CD1c-positive myeloid dendritic cell (primary cell): ENCODE data around the gene SPCS1.

Experiments used
- DNase-seq: peaks from one replicate; pipeline ENCODE4 v3.0.0-alpha.2; 2016; ENCODE audit errors: extremely low spot score

SPCS1 gene

GRCh38 chr3:52730681-52731080 is 24.8 kb downstream of the SPCS1 start:
- no peak for DNase-seq

- DNase-seq, result no peak
These were observed 25.7 kb downstream of the SPCS1 start for GRCh38 chr3:52731590-52731989.

DNA sequence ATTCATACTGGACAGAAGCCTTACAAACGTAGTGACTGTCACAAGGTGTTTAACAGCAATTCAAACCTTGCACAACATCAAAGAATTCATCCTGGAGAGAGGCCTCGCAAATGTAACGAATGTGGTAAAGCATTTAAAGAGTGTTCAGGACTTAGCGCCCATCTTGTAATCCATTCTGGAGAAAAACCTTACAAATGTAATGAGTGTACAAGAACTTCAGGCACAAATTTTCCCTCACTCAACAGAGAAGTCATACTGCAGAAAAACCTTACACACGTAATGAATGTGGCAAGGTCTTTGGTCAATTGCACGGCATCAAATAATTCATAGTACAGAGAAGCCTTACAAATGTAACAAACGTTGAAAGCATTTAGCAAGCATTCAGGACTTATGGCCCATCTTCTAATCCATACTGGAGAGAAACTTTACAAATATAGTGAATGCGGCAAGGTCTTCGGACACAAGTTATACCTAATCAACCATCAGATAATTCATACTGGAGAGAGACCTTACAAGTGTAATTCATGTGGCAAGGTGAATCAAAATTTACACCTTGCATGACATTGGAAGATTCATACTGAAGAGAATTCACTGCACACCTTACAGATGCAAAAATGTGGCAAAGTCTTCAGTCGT is 27.5 kb downstream of the SPCS1 start:
- DNase-seq, result no peak

DNA sequence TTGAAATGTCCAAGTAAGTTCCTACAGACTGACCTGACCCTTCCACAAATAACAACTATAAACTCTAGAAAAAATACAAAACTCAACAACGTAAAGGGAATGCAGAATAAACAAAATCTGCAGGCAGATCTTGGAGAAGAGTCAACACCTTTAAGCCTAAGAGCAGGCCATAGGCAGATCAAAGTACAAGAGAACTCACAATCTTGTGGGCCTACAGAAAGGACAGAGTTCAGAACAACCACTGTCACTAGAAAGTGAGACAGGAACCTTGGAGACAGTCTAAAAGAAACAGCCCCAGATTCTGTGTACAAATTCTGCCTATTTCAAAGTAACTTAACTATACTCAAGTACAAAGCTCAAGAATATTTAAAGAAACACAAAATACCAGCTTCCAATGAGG is 33.8 kb downstream of the SPCS1 start:
- no peak for DNase-seq

GRCh38 chr3:52742418-52743041 is 36.6 kb downstream of the SPCS1 start:
- DNase-seq, result peak; percentile 56

DNA sequence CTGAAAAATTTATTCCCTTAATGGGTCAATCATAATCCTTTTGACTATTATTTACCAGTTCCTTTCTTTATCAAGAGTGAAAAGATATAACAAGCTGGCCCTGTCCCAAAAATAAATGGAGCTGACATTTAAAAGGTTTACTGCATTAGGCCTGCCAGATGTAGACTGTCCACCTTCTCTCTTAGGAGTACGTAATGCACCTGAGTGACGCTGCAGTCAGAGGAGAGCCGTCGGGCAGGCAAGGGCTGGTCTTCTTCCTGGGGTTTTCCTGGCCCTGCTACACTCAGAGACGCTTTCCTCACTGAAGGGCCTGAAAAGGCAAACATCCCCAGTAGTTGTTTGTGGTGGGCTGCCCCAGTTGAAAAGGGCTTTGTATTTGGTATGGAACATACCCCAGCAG is 37.2 kb downstream of the SPCS1 start:
- no peak for DNase-seq

DNA sequence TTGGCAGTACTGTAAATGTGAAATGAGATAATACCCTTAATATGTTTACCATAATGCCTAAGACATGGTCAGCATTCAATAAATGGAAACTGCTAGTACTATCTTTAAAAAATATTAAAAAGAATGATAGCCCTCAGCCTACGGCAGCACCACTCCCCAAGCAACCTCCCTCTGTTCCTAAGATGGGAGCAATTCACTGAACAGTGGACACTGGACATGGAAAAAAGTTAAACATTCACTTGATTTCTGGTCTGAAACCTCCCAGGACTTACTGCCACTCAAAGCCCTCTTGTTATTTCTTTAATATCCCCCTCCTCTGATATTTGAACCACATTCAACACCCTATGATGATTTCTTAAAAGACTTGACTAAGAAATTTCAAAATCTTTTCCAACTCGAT is 37.8 kb downstream of the SPCS1 start:
- DNase-seq, result no peak

GRCh38 chr3:52752045-52752660 is 46.2 kb downstream of the SPCS1 start:
- DNase-seq, result peak; percentile 76

GRCh38 chr3:52754373-52754772 is 48.5 kb downstream of the SPCS1 start:
- DNase-seq, result no peak

DNA sequence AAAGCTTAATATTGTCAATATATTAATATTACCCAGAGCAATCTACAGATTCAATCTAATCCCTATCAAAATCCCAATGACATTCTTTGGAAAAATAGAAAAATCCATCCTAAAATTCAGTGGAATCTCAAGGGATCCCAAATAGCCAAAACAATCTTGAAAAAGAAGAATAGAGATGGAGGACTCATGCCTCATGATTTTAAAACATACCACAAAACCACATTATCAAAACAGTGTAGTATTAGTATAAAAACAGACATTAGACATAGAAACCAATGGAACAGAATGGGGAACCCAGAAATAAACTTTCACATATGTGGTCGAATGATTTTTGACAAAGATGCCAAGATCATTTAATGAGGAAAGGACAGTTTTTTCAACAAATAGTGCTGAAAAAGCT is 50.2 kb downstream of the SPCS1 start:
- no peak for DNase-seq
